Esophagus muscularis mucosa (tissue), 4 donors: ENCODE results near the gene GATD1.

Experiments used
- CTCF ChIP-seq, 3 experiments: fragments of 200-600 bp in 2 of 3; fragments of 450-650 bp in 1 of 3; sonication (generic) in 2 of 3; IDR thresholded peaks; one replicate each; pipeline ENCODE4 v1.5.1; 2017 to 2019; ENCODE audit warnings: antibody characterized with exemption in 3 of 3, mild to moderate bottlenecking in 2 of 3, moderate library complexity in 1 of 3
- EP300 ChIP-seq: sonication (generic); formaldehyde crosslinking; IDR thresholded peaks from one replicate; pipeline ENCODE4 v1.6.1; 2017; ENCODE audit warnings: antibody characterized with exemption
- POLR2A ChIP-seq: fragments of 450-650 bp; IDR thresholded peaks from one replicate; pipeline ENCODE4 v1.6.1; 2017; ENCODE audit warnings: antibody characterized with exemption, moderate library complexity, mild to moderate bottlenecking, low read depth

GRCh38 chr11:825366-826226 is 48.3 kb upstream of the GATD1 start:
- TF ChIP-seq CTCF (IDR thresholded peaks at IDR 0.05) (no peak), EP300 (no peak), POLR2A (no peak)
